ENCODE results near the gene HTT. TPM values are rescaled to one million over a fixed set of nuclear protein-coding genes. Genes with fewer than 3 reads are reported as not detected.

HTT gene
- total and polyA plus RNA-seq, 2 of the 8 experiments (the other 6 are each of a cell fraction or from before 2014, with no cell fraction given), result 24.0 to 71.0 TPM

DNA sequence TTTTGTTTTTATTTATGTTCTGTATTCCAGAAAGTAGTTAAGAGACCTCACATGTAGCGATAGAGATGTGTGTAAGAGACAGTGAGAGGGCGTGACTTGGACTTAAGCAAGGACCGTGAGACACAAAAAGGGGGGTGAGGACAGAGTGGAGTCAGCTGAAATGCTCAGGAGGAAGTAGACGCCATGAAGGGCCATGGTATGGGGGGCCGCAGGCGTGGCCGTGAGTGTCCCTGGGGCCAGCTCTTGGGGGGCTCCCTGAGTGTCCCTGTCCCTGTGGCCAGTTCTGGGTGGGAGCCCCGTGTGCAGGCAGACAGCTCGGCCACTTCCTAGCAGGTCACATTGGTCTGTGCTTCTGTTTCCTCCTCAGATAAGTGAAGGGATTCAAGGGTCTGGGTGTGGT lies 151.5 kb downstream of the HTT start:
- Histone ChIP-seq H2BK20ac (ENCODE audit: low read length) (no peak overlapping the region), H4K8ac (ENCODE audit: extremely low read depth, insufficient read depth, low read length) (no peak overlapping the region), H3K4me3 (ENCODE audit: extremely low read depth in 1 of 4, insufficient read depth in 2 of 4, low read depth in 3 of 4, low read length in 4 of 4) (no peak overlapping the region), H3K4me1 (replicated peaks in 1 of 4; ENCODE audit: control insufficient read depth in 3 of 4, insufficient read depth in 4 of 4, low read length in 3 of 4) (no peaks in the 10 kb centered on the region), H3K4ac (replicated peaks; ENCODE audit: insufficient read length, low read depth, low read length) (no peak overlapping the region), H4K20me1 (replicated peaks in 1 of 2; ENCODE audit: control insufficient read depth in 1 of 2, insufficient read depth in 2 of 2, low read length in 2 of 2) (peaks cover 11 to 13% of the 10 kb centered on the region in 2 experiments), H2AK5ac (ENCODE audit: low read depth, low read length) (no peak overlapping the region), H2AFZ (ENCODE audit: low read length) (no peak overlapping the region), H3K23ac (ENCODE audit: insufficient read length) (no peak overlapping the region), H2BK120ac (replicated peaks; ENCODE audit: low read depth, low read length) (no peak overlapping the region), H2BK15ac (ENCODE audit: low read length) (no peak overlapping the region), H2BK5ac (ENCODE audit: low read depth, low read length) (no peak overlapping the region), H3K23me2 (ENCODE audit: low read depth, low read length) (no peaks in the 10 kb centered on the region; the same call in 1 of the 2 replicates), H3K27me3 (replicated peaks in 1 of 4; ENCODE audit: control insufficient read depth in 3 of 4, extremely low read depth in 1 of 4, insufficient read depth in 3 of 4, low read length in 3 of 4) (no peaks in the 10 kb centered on the region), H3K14ac (ENCODE audit: insufficient read length) (no peak overlapping the region), H3K4me2 (ENCODE audit: insufficient read depth in 1 of 2, low read depth in 2 of 2, low read length in 2 of 2) (no peak overlapping the region), H3K36me3 (ENCODE audit: control insufficient read depth in 2 of 4, insufficient read depth in 4 of 4, low read length in 3 of 4) (peaks cover 28 to 66% (median 44%) of the 10 kb centered on the region in 4 experiments), H3K79me2 (ENCODE audit: control insufficient read depth in 1 of 2, insufficient read depth in 2 of 2, low read length in 2 of 2) (no peaks in the 10 kb centered on the region), H3K79me1 (ENCODE audit: low read depth, low read length) (no peaks in the 10 kb centered on the region; the same call in 1 of the 2 replicates), H3K18ac (ENCODE audit: extremely low read depth, low read length) (no peak overlapping the region), H3K27ac (ENCODE audit: low read depth, low read length) (no peak overlapping the region), H3K9me3 (ENCODE audit: insufficient read depth in 2 of 2, low read depth in 1 of 2, low read length in 1 of 2) (peaks cover 0 to 3% of the 10 kb centered on the region in 2 experiments; a peak in 1 of 4 replicates), H3K56ac (replicated peaks; ENCODE audit: insufficient read length, low read depth, low read length) (no peak overlapping the region), H3K9ac (replicated peaks in 1 of 4; ENCODE audit: extremely low read depth in 1 of 4, low read depth in 3 of 4, low read length in 3 of 4) (no peak overlapping the region), H2BK12ac (ENCODE audit: low read depth, low read length) (no peak overlapping the region), H4K5ac (ENCODE audit: insufficient read length, low read depth, low read length) (no peak overlapping the region), H4K91ac (replicated peaks; ENCODE audit: insufficient read length, low read length) (no peak overlapping the region)
- DNase-seq (ENCODE audit: low read depth in 1 of 2, low spot score in 2 of 2) (no peak), FAIRE-seq (no peak)
- ChIA-PET POLR2A (ENCODE audit: partially characterized antibody) (interaction anchor here (0.7 kb wide), 1 partner anchor 16 kb away, joined by 3 read pairs; no protein-coding TSS in a partner anchor), CTCF (ENCODE audit: partially characterized antibody) (interaction anchor here (1.0 to 1.8 kb wide), 3 partner anchors 17 to 27 kb away, joined by 3 to 6 read pairs (median 3); no protein-coding TSS in a partner anchor)
- WGBS, 2 experiments (ENCODE audit: extremely low coverage in 1 of 2, insufficient coverage in 1 of 2, insufficient read length in 1 of 2, insufficient replicate concordance in 2 of 2, low coverage in 1 of 2, low lambda C conversion rate in 2 of 2, missing lambda C conversion rate in 1 of 2), result 92% methylated on average over 9 of the region's 9 CpGs; no CpG with 5 or more reads in 1 of the 2 experiments
